ENCODE results near the gene CELSR2.

- TF ChIP-seq CTCF (conservative IDR thresholded peaks at IDR 0.05; ENCODE audit: low read length), result no peak
- no peak for TF ChIP-seq EZH2phosphoT487 (IDR thresholded peaks at IDR 0.05; ENCODE audit: borderline replicate concordance, low read depth, low read length)
These were observed 50.4 kb downstream of the CELSR2 start for GRCh38 chr1:109299558-109300343.

Data from OCI-LY7 (cell line).